HG02884 (cell line): ENCODE results near the gene ARHGEF19.
"Not testable (repeated sequence)": the region's sequence is repeated elsewhere in the genome, so short reads cannot be mapped to it uniquely, and the experiment has no call there.

Experiments
- ATAC-seq: cut with Tn5 transposase; IDR thresholded peaks from one replicate; pipeline ENCODE4 v1.9.1; 2021; ENCODE audit warnings: mild to moderate bottlenecking, moderate library complexity; ENCODE audit not compliant: unreplicated experiment

ARHGEF19 gene

GRCh38 chr1:16212251-16212961 is at the start of gene ARHGEF19:
TSS of gene ARHGEF19 (minus strand) at chr1:16212652. CDS start at chr1:16209054, 3,598 bp downstream.
- no peak for ATAC-seq

GRCh38 chr1:16262067-16262466 is 49.6 kb upstream of the ARHGEF19 start:
- ATAC-seq, result no peak

- no peak for ATAC-seq
These were observed 48.4 kb upstream of the ARHGEF19 start for GRCh38 chr1:16260814-16261213.

- ATAC-seq, result no peak
These were observed 46.2 kb upstream of the ARHGEF19 start for GRCh38 chr1:16258591-16259135.

GRCh38 chr1:16257968-16258367 is 45.5 kb upstream of the ARHGEF19 start:
- no peak for ATAC-seq

GRCh38 chr1:16257556-16257955 is 45.1 kb upstream of the ARHGEF19 start:
- ATAC-seq, result not testable (repeated sequence)

GRCh38 chr1:16256478-16256877 is 44.0 kb upstream of the ARHGEF19 start:
- no peak for ATAC-seq

GRCh38 chr1:16254263-16254928 is 41.9 kb upstream of the ARHGEF19 start:
- ATAC-seq, result no peak

- no peak for ATAC-seq
These were observed 41.0 kb upstream of the ARHGEF19 start for GRCh38 chr1:16253332-16253922.

- ATAC-seq, result no peak
These were observed 40.5 kb upstream of the ARHGEF19 start for GRCh38 chr1:16252912-16253311.

GRCh38 chr1:16251381-16251780 is 38.9 kb upstream of the ARHGEF19 start:
- ATAC-seq, result no peak

GRCh38 chr1:16250524-16251251 is 38.2 kb upstream of the ARHGEF19 start:
- no peak for ATAC-seq

- ATAC-seq, result no peak
These were observed 37.3 kb upstream of the ARHGEF19 start for GRCh38 chr1:16249596-16250241.

- no peak for ATAC-seq
These were observed 36.4 kb upstream of the ARHGEF19 start for GRCh38 chr1:16248603-16249516.

GRCh38 chr1:16248007-16248436 is 35.6 kb upstream of the ARHGEF19 start:
- ATAC-seq, result no peak

GRCh38 chr1:16247441-16247840 is 35.0 kb upstream of the ARHGEF19 start:
- no peak for ATAC-seq

GRCh38 chr1:16246961-16247360 is 34.5 kb upstream of the ARHGEF19 start:
- ATAC-seq, result no peak

- ATAC-seq, result not testable (repeated sequence)
These were observed 33.8 kb upstream of the ARHGEF19 start for GRCh38 chr1:16246239-16246638.

GRCh38 chr1:16245476-16246196 is 33.2 kb upstream of the ARHGEF19 start:
- ATAC-seq, result no peak
